GM19328 (cell line): ENCODE data around the gene KRTAP1-5.
"Not testable (repeated sequence)": the region's sequence is repeated elsewhere in the genome, so short reads cannot be mapped to it uniquely, and the experiment has no call there.

ENCODE experiments used
- ATAC-seq: cut with Tn5 transposase; IDR thresholded peaks from one replicate; pipeline ENCODE4 v1.9.1; 2021; ENCODE audit warnings: mild to moderate bottlenecking, moderate library complexity; ENCODE audit not compliant: unreplicated experiment

KRTAP1-5 gene

GRCh38 chr17:41026715-41027471 is at the start of gene KRTAP1-5:
TSS of gene KRTAP1-5 (minus strand) at chr17:41027208. CDS start at chr17:41027155, 53 bp downstream.
- no peak for ATAC-seq

- no peak for ATAC-seq
Measured at GRCh38 chr17:41076788-41077187, 49.8 kb upstream of the KRTAP1-5 start.

- no peak for ATAC-seq
Measured at GRCh38 chr17:41073676-41074075, 46.7 kb upstream of the KRTAP1-5 start.

GRCh38 chr17:41071606-41072360 is 44.8 kb upstream of the KRTAP1-5 start:
- no peak for ATAC-seq

- ATAC-seq: no peak
Measured at GRCh38 chr17:41069031-41069430, 42.0 kb upstream of the KRTAP1-5 start.

GRCh38 chr17:41067281-41067680 is 40.3 kb upstream of the KRTAP1-5 start:
- ATAC-seq: no peak

- ATAC-seq: no peak
Measured at GRCh38 chr17:41065829-41066624, 39.0 kb upstream of the KRTAP1-5 start, which contains the start of gene KRTAP2-4. TSS of gene KRTAP2-4 (minus strand) at chr17:41065879. CDS start at chr17:41065845, 34 bp downstream.

GRCh38 chr17:41065016-41065689 is 38.1 kb upstream of the KRTAP1-5 start:
- not testable (repeated sequence) for ATAC-seq

GRCh38 chr17:41064301-41064700 is 37.3 kb upstream of the KRTAP1-5 start:
- no peak for ATAC-seq

GRCh38 chr17:41063449-41063848 is 36.4 kb upstream of the KRTAP1-5 start:
- no peak for ATAC-seq

GRCh38 chr17:41061964-41062363 is 35.0 kb upstream of the KRTAP1-5 start:
- no peak for ATAC-seq

- ATAC-seq: no peak
Measured at GRCh38 chr17:41060052-41060604, 33.1 kb upstream of the KRTAP1-5 start, which contains the start of gene KRTAP2-3. TSS of gene KRTAP2-3 (minus strand) at chr17:41060114. CDS start at chr17:41060050, 64 bp downstream.

- not testable (repeated sequence) for ATAC-seq
Measured at GRCh38 chr17:41059276-41060051, 32.5 kb upstream of the KRTAP1-5 start.

GRCh38 chr17:41058741-41059140 is 31.7 kb upstream of the KRTAP1-5 start:
- ATAC-seq: no peak

- ATAC-seq: no peak
Measured at GRCh38 chr17:41057547-41057946, 30.5 kb upstream of the KRTAP1-5 start.

- not testable (repeated sequence) for ATAC-seq
Measured at GRCh38 chr17:41055130-41055529, 28.1 kb upstream of the KRTAP1-5 start, which contains the start of gene KRTAP2-2. TSS of gene KRTAP2-2 (minus strand) at chr17:41055230. CDS start at chr17:41055211, 19 bp downstream.

GRCh38 chr17:41054556-41054955 is 27.5 kb upstream of the KRTAP1-5 start:
- ATAC-seq: not testable (repeated sequence)

- no peak for ATAC-seq
Measured at GRCh38 chr17:41054025-41054424, 27.0 kb upstream of the KRTAP1-5 start.

- no peak for ATAC-seq
Measured at GRCh38 chr17:41052566-41052965, 25.6 kb upstream of the KRTAP1-5 start.
